SHP77 treated with DMSO at 0.1 percent for 48 hours (cell line): ENCODE results near the gene TRPC4AP.
"Not testable (repeated sequence)": the region's sequence is repeated elsewhere in the genome, so short reads cannot be mapped to it uniquely, and the experiment has no call there.

ENCODE experiments used
- DNase-seq: peaks from one replicate; lab custom pipeline; 2025; lab: John Stamatoyannopoulos, UW

The TRPC4AP gene

GRCh38 chr20:35059110-35059509, 33.5 kb downstream of the TRPC4AP start:
- no peak for DNase-seq

DNA sequence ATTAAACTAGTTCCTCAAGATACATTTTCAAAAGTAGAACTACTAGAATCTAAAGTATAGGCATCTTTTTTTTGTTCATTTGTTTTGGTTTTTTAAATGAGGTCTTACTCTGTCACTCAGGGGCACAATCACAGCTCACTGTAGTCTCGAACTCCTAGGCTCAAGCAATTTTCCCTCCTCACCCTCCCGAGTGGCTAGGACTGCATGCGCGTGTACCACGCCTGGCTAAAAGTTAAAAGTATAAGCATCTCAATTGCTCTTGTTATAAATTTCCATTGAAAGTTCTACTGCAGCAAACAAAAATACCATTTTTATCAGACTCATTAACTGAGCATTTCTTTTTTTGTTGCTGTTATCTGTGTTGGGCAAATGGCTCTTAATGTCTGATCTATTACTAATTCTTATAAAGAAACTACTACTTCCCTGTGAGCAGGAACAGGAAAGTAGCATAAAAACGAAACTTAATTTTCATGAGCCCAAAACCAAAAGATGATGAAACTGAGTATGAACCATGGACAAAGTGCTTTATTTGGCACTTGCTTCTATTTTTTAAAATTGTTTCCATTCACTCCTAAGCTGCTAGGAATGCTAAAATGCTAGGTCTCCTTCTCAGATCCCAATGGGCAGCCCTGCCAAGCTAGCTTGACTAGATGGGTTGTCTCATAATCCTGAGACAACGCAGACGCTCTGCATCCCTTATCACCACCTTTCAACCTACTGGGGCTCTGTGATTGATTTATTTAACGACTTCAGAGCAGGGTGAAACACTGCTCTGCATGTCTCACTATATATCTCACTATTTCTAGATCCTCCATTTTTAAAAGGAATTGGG, 36.9 kb downstream of the TRPC4AP start:
- DNase-seq: no peak

DNA sequence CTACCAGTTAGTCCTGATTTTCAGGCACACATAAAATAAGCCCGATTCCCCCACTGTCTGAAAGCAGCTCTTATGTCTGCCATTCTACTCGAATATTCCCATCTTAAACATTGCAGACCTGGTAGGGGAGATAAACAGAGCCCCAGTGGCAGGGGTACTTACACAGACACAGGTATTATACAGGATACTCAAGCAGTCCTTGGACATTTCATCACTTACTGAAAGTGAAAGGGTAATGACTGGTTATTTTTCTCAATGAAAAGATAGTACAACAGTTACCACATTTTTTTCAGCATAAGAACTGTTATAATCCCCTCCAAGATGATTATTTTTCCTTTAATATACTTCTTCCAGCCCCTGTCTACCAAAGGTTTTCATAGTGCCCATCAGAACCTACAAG, 37.8 kb downstream of the TRPC4AP start:
- no peak for DNase-seq

GRCh38 chr20:35052616-35053015, 40.0 kb downstream of the TRPC4AP start:
- DNase-seq: not testable (repeated sequence)

GRCh38 chr20:35049776-35050352, 42.7 kb downstream of the TRPC4AP start:
- no peak for DNase-seq

- no peak for DNase-seq
These were observed 43.9 kb downstream of the TRPC4AP start for GRCh38 chr20:35048739-35049138.

- DNase-seq: no peak
These were observed 50.3 kb downstream of the TRPC4AP start for GRCh38 chr20:35042268-35042667.

DNA sequence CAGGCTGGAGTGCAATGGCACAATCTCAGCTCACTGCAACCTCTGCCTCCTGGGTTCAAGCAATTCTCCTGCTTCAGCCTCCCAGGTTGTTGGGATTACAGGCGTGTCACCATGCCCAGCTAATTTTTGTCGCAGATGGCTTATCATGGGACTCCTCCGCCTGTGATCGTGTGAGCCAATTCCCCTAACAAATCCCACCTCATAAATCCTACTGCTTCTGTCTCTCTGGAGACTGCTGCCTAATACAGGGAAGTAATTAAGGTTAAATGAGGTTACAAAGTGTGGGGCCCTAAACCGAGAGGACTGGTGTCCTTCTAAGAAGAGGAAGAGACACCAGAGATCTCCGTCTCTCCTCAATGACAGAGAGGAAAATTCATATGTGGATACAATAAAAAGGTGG, 52.0 kb downstream of the TRPC4AP start:
- no peak for DNase-seq

DNA sequence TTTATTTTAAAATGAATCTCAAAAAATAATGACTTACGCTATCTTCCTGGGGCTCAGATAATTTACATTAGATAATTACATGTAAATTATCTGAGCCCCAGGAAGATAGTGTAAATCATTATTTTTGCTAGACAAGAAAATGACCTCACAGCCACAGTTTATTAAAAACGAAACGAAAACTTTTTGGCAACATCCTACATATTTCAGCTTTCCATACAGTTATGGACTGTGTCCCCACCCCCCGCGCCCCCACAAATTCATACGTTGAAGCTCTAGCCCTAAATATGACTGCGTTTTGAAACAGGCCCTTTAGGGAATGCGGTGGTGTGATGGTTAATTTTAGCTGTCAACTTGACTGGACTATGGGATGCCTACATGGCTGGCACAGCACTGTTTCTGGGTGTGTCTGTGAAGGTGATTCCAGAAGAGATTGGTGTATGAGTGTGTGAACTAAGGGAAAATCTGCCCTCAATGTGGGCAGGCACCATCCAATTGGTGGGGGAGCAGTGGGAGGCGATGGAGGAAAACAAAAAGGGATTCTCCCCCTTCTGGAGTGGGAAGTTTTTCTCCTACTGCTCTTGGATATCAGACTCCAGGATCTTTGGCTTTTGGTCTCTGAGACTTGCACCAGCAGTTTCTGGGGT, 52.6 kb downstream of the TRPC4AP start:
- no peak for DNase-seq

DNA sequence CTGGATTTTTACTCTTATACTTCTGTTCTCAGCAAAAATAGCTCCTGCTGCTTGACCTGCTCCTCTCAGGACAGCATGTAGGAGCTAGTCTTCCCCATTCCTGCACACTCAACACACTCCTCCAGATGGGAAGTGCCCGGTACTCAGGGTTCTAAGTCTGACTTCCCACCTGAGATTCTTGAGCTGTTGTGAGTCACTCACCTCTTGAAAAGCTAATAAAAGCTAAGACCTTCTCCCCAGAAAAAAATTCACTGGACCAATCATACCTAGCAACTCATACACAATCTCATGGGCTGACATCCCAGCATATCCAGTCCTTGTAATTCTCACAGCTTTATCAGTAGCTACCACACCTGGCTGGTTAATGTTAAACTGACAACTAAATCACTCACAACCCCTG, 53.5 kb downstream of the TRPC4AP start:
- no peak for DNase-seq

DNA sequence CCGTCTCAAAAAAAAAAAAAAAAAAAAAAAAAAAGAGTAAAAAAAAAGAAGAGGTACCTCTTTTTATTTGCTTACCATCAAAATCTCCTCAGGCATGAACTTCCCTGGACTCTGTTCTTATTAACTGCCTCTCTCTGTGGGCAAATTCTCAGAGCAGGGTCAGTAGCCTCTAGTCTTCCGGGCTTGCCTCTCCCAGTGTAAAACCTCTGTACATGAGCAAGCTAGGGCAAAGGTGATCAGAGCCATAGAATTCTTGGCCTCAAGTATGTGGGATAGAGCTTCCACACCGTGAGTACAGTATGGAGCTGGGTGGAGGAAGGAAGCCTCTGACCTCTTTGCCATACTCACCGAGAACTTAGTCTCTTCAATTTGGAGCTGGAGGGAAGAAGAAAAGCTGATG, 58.5 kb downstream of the TRPC4AP start:
- no peak for DNase-seq

DNA sequence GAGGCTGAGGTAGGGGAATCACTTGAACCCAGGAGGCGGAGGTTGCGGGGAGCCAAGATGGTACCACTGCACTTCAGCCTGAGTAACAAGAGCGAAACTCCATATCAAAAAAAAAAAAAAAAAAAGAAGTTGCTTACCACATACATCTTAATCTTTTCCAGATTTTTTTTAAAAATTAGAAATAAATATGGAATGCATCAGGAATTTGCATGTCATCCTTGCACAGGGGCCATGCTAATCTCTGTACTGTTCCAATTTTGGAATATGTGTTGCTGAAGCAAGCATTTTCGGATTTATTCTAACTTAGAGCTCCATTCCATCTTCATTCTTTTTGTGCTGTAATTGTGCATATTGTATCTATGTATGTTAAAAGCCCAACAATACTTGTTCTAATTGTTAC, 62.5 kb downstream of the TRPC4AP start:
- DNase-seq: no peak

GRCh38 chr20:35027301-35027700, 65.3 kb downstream of the TRPC4AP start:
- DNase-seq: no peak

- DNase-seq: no peak
These were observed 67.5 kb downstream of the TRPC4AP start for GRCh38 chr20:35025116-35025515.

GRCh38 chr20:35023624-35024023, 69.0 kb downstream of the TRPC4AP start:
- no peak for DNase-seq

GRCh38 chr20:35021831-35022230, 70.8 kb downstream of the TRPC4AP start:
- DNase-seq: no peak

DNA sequence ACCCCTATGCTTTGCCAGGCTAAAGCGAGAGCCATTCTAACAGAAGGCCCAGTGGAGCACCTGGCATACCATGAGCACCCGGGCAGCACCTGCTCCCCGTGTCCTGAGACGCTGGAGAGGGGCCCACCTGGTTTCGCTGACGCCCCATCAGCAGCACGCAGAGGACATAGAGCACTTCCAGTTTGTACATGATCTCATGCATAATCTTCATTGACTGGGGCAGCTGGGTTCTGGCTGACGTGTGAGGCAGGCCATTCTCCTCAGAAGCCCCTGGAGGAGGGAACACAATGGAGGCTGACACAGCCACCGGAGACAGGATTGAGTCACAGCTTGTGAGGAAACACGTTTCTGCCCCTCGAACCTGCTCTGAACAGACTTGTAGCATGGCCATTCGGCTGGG, 71.5 kb downstream of the TRPC4AP start:
- DNase-seq: no peak

GRCh38 chr20:35020108-35020928, 72.3 kb downstream of the TRPC4AP start:
- no peak for DNase-seq

GRCh38 chr20:35018590-35019371, 73.8 kb downstream of the TRPC4AP start:
- no peak for DNase-seq

- no peak for DNase-seq
These were observed 75.3 kb downstream of the TRPC4AP start for GRCh38 chr20:35017099-35017835.

GRCh38 chr20:35015863-35016193, 76.8 kb downstream of the TRPC4AP start:
- no peak for DNase-seq
